ENCODE results near the gene TRIM3.
A peak's percentile ranks its signal among the peaks of the same experiment; 100 is the strongest.

The TRIM3 gene

GRCh38 chr11:6442441-6442840 lies 31.3 kb downstream of the TRIM3 start:
- no peak for DNase-seq (ENCODE audit: low read depth in 2 of 2, low spot score in 1 of 2)

- DNase-seq (ENCODE audit: low read depth in 2 of 2, low spot score in 1 of 2): no peak
These were observed 32.8 kb downstream of the TRIM3 start, which contains the start of gene HPX for GRCh38 chr11:6440906-6441358. Gene HPX (minus strand): TSS chr11:6440987. CDS start chr11:6440963, 24 bp downstream.

GRCh38 chr11:6438979-6439571 lies 34.7 kb downstream of the TRIM3 start:
- no peak for DNase-seq (ENCODE audit: low read depth in 2 of 2, low spot score in 1 of 2)

GRCh38 chr11:6437993-6438392 lies 35.7 kb downstream of the TRIM3 start:
- DNase-seq (ENCODE audit: low read depth in 2 of 2, low spot score in 1 of 2): no peak

GRCh38 chr11:6437423-6437822 lies 36.3 kb downstream of the TRIM3 start:
- no peak for DNase-seq (ENCODE audit: low read depth in 2 of 2, low spot score in 1 of 2)

GRCh38 chr11:6433998-6434660 lies 39.6 kb downstream of the TRIM3 start:
- DNase-seq (ENCODE audit: low read depth in 2 of 2, low spot score in 1 of 2): no peak

GRCh38 chr11:6431861-6432260 lies 41.9 kb downstream of the TRIM3 start:
- no peak for DNase-seq (ENCODE audit: low read depth in 2 of 2, low spot score in 1 of 2)

GRCh38 chr11:6427516-6427915 lies 46.2 kb downstream of the TRIM3 start:
- DNase-seq (ENCODE audit: low read depth in 2 of 2, low spot score in 1 of 2): no peak

- no peak for DNase-seq (ENCODE audit: low read depth in 2 of 2, low spot score in 1 of 2)
These were observed 53.1 kb downstream of the TRIM3 start for GRCh38 chr11:6420677-6421076.

GRCh38 chr11:6419009-6419631 lies 54.6 kb downstream of the TRIM3 start, which contains the start of gene APBB1:
Gene APBB1 (minus strand): TSS chr11:6419094. CDS start chr11:6411347, 7,747 bp downstream.
- peak; percentile 35 to 40 for DNase-seq (ENCODE audit: low read depth in 2 of 2, low spot score in 1 of 2)

GRCh38 chr11:6418557-6419008 lies 55.2 kb downstream of the TRIM3 start:
- no peak for DNase-seq (ENCODE audit: low read depth in 2 of 2, low spot score in 1 of 2)

- DNase-seq (ENCODE audit: low read depth in 2 of 2, low spot score in 1 of 2): no peak
These were observed 55.7 kb downstream of the TRIM3 start for GRCh38 chr11:6417907-6418556.

GRCh38 chr11:6415797-6416196 lies 57.9 kb downstream of the TRIM3 start:
- DNase-seq (ENCODE audit: low read depth in 2 of 2, low spot score in 1 of 2): no peak

GRCh38 chr11:6414874-6415328 lies 58.8 kb downstream of the TRIM3 start:
- DNase-seq (ENCODE audit: low read depth in 2 of 2, low spot score in 1 of 2): no peak

- peak in 1 of 2 donors; percentile 32 for DNase-seq (ENCODE audit: low read depth in 2 of 2, low spot score in 1 of 2)
These were observed 59.9 kb downstream of the TRIM3 start for GRCh38 chr11:6413791-6414201.

GRCh38 chr11:6411594-6412031 lies 62.1 kb downstream of the TRIM3 start:
- DNase-seq (ENCODE audit: low read depth in 2 of 2, low spot score in 1 of 2): no peak

GRCh38 chr11:6410695-6411430 lies 62.9 kb downstream of the TRIM3 start:
- no peak for DNase-seq (ENCODE audit: low read depth in 2 of 2, low spot score in 1 of 2)

- DNase-seq (ENCODE audit: low read depth in 2 of 2, low spot score in 1 of 2): no peak
These were observed 67.4 kb downstream of the TRIM3 start for GRCh38 chr11:6406370-6406769.

- DNase-seq (ENCODE audit: low read depth in 2 of 2, low spot score in 1 of 2): no peak
These were observed 67.9 kb downstream of the TRIM3 start for GRCh38 chr11:6405846-6406245.

GRCh38 chr11:6405052-6405667 lies 68.6 kb downstream of the TRIM3 start:
- no peak for DNase-seq (ENCODE audit: low read depth in 2 of 2, low spot score in 1 of 2)
